ENCODE measurements around the gene AKNA. TPM values are rescaled to one million over a fixed set of nuclear protein-coding genes. Genes with fewer than 3 reads are reported as not detected.

The AKNA gene
- total RNA-seq, 2 donors from 2014 or later: 332 to 469 TPM

GRCh38 chr9:114300846-114301797 is 86.7 kb downstream of the AKNA start:
- no peaks in the 10 kb centered on the region for H3K27me3 Mint-ChIP-seq

GRCh38 chr9:114300153-114300845 is 87.5 kb downstream of the AKNA start:
- no peak overlapping the region for H3K27ac Mint-ChIP-seq
- H3K4me3 Mint-ChIP-seq: no peak overlapping the region
- no peaks in the 10 kb centered on the region for H3K9me3 Mint-ChIP-seq
- H3K4me1 Mint-ChIP-seq (ENCODE audit: low read depth in 2 of 2): no peaks in the 10 kb centered on the region
- ATAC-seq (no peak), DNase-seq (ENCODE audit: low spot score) (no peak)
- H3K36me3 Mint-ChIP-seq: peaks cover 4% of the 10 kb centered on the region
- no peaks in the 10 kb centered on the region for H3K27me3 Mint-ChIP-seq

More at GRCh38 chr9:114300846-114301797, 86.7 kb downstream of the AKNA start:
- DNase-seq (ENCODE audit: low spot score) (no peak), ATAC-seq (no peak)
- Mint-ChIP-seq H3K36me3 (peaks cover 1% of the 10 kb centered on the region), H3K4me3 (no peak overlapping the region), H3K27ac (no peak overlapping the region), H3K4me1 (ENCODE audit: low read depth in 2 of 2) (peaks cover 0 to 3% of the 10 kb centered on the region in 2 donors), H3K9me3 (no peaks in the 10 kb centered on the region)

GRCh38 chr9:114299286-114300152 is 88.3 kb downstream of the AKNA start:
- Mint-ChIP-seq H3K27ac (no peak overlapping the region), H3K36me3 (peaks cover 10% of the 10 kb centered on the region), H3K4me1 (ENCODE audit: low read depth in 2 of 2) (no peaks in the 10 kb centered on the region), H3K9me3 (no peaks in the 10 kb centered on the region), H3K4me3 (no peak overlapping the region), H3K27me3 (peaks cover 0 to 2% of the 10 kb centered on the region in 2 donors)
- DNase-seq (ENCODE audit: low spot score) (no peak), ATAC-seq (no peak)

GRCh38 chr9:114296338-114296737 is 91.4 kb downstream of the AKNA start:
- H3K36me3 Mint-ChIP-seq: peaks cover 12% of the 10 kb centered on the region
- DNase-seq (ENCODE audit: low spot score) (no peak), ATAC-seq (no peak)
- H3K4me3 Mint-ChIP-seq: no peak overlapping the region
- peaks cover 6 to 8% of the 10 kb centered on the region in 2 donors for H3K27me3 Mint-ChIP-seq
- H3K9me3 Mint-ChIP-seq: no peaks in the 10 kb centered on the region
- H3K27ac Mint-ChIP-seq: no peak overlapping the region
- no peaks in the 10 kb centered on the region for H3K4me1 Mint-ChIP-seq (ENCODE audit: low read depth in 2 of 2)

GRCh38 chr9:114294664-114295063 is 93.1 kb downstream of the AKNA start:
- no peak for DNase-seq (ENCODE audit: low spot score)
- peaks cover 4% of the 10 kb centered on the region in 2 donors for H3K4me1 Mint-ChIP-seq (ENCODE audit: low read depth in 2 of 2)
- no peak overlapping the region for H3K27ac Mint-ChIP-seq
- H3K27me3 Mint-ChIP-seq: peaks cover 9 to 13% of the 10 kb centered on the region in 2 donors
- H3K36me3 Mint-ChIP-seq: peaks cover 12% of the 10 kb centered on the region
- no peak overlapping the region for H3K4me3 Mint-ChIP-seq
- no peaks in the 10 kb centered on the region for H3K9me3 Mint-ChIP-seq
- ATAC-seq: no peak

- Mint-ChIP-seq H3K27ac (no peak overlapping the region), H3K9me3 (no peaks in the 10 kb centered on the region), H3K4me3 (no peak overlapping the region), H3K27me3 (peaks cover 9 to 13% of the 10 kb centered on the region in 2 donors), H3K36me3 (peaks cover 12% of the 10 kb centered on the region), H3K4me1 (ENCODE audit: low read depth in 2 of 2) (peaks cover 4% of the 10 kb centered on the region in 2 donors)
- ATAC-seq: no peak
- no peak for DNase-seq (ENCODE audit: low spot score)
These were observed 95.7 kb downstream of the AKNA start for GRCh38 chr9:114291886-114292590.

- DNase-seq (ENCODE audit: low spot score) (peak; percentile 73), ATAC-seq (no peak)
- H3K27me3 Mint-ChIP-seq: peaks cover 9 to 13% of the 10 kb centered on the region in 2 donors
- peaks cover 10% of the 10 kb centered on the region for H3K36me3 Mint-ChIP-seq
- peaks cover 4% of the 10 kb centered on the region in 2 donors for H3K4me1 Mint-ChIP-seq (ENCODE audit: low read depth in 2 of 2)
- H3K27ac Mint-ChIP-seq: peak overlapping the region in 1 of 2 donors; percentile 10
- no peak overlapping the region for H3K4me3 Mint-ChIP-seq
- H3K9me3 Mint-ChIP-seq: no peaks in the 10 kb centered on the region
These were observed 96.7 kb downstream of the AKNA start for GRCh38 chr9:114291064-114291474.

- H3K36me3 Mint-ChIP-seq: peaks cover 8% of the 10 kb centered on the region
These were observed 97.2 kb downstream of the AKNA start for GRCh38 chr9:114290561-114290986.

GRCh38 chr9:114289571-114290481 is 98.0 kb downstream of the AKNA start:
- no peak overlapping the region for H3K4me3 Mint-ChIP-seq
- H3K36me3 Mint-ChIP-seq: peaks cover 5% of the 10 kb centered on the region
- H3K27me3 Mint-ChIP-seq: peaks cover 9 to 13% of the 10 kb centered on the region in 2 donors
- H3K27ac Mint-ChIP-seq: no peak overlapping the region
- ATAC-seq (no peak), DNase-seq (ENCODE audit: low spot score) (no peak)
- no peaks in the 10 kb centered on the region for H3K9me3 Mint-ChIP-seq
- peaks cover 4% of the 10 kb centered on the region in 2 donors for H3K4me1 Mint-ChIP-seq (ENCODE audit: low read depth in 2 of 2)

More at GRCh38 chr9:114290561-114290986, 97.2 kb downstream of the AKNA start:
- Mint-ChIP-seq H3K27me3 (peaks cover 9 to 13% of the 10 kb centered on the region in 2 donors), H3K27ac (peak overlapping the region in 1 of 2 donors; percentile 10), H3K4me3 (no peak overlapping the region), H3K4me1 (ENCODE audit: low read depth in 2 of 2) (peaks cover 4% of the 10 kb centered on the region in 2 donors), H3K9me3 (no peaks in the 10 kb centered on the region)
- DNase-seq (ENCODE audit: low spot score): no peak
- ATAC-seq: no peak

- H3K4me1 Mint-ChIP-seq (ENCODE audit: low read depth in 2 of 2): peaks cover 4% of the 10 kb centered on the region in 2 donors
- no peak overlapping the region for H3K4me3 Mint-ChIP-seq
- H3K9me3 Mint-ChIP-seq: no peaks in the 10 kb centered on the region
- H3K27me3 Mint-ChIP-seq: peaks cover 7 to 13% of the 10 kb centered on the region in 2 donors
- no peaks in the 10 kb centered on the region for H3K36me3 Mint-ChIP-seq
- no peak for ATAC-seq
- no peak overlapping the region for H3K27ac Mint-ChIP-seq
- DNase-seq (ENCODE audit: low spot score): no peak
These were observed 98.7 kb downstream of the AKNA start for GRCh38 chr9:114289106-114289505.

GRCh38 chr9:114288193-114289091 is 99.3 kb downstream of the AKNA start:
- Mint-ChIP-seq H3K9me3 (no peaks in the 10 kb centered on the region), H3K4me1 (ENCODE audit: low read depth in 2 of 2) (peaks cover 4% of the 10 kb centered on the region in 2 donors), H3K4me3 (no peak overlapping the region), H3K27ac (no peak overlapping the region), H3K27me3 (peaks cover 7 to 12% of the 10 kb centered on the region in 2 donors), H3K36me3 (no peaks in the 10 kb centered on the region)
- ATAC-seq: no peak
- DNase-seq (ENCODE audit: low spot score): no peak
